KOPT-K1 (cell line): Measurements from ENCODE around the gene FLCN.
A peak's percentile ranks its signal among the peaks of the same experiment; 100 is the strongest.
"Not testable (repeated sequence)": the region's sequence is repeated elsewhere in the genome, so short reads cannot be mapped to it uniquely, and the experiment has no call there.

Source experiments
- H3K27ac ChIP-seq: fragments of 200-600 bp; sonication (generic); 2 replicates; pipeline ENCODE4 v1.5.1; 2016; ENCODE audit warnings: antibody characterized with exemption, mild to moderate bottlenecking, low read depth, low read length; ENCODE audit not compliant: poor library complexity, severe bottlenecking
- H3K36me3 ChIP-seq: fragments of 200-600 bp; sonication (generic); 2 replicates; pipeline ENCODE4 v1.5.1; 2017; ENCODE audit warnings: antibody characterized with exemption, mild to moderate bottlenecking, low read length, moderate library complexity; ENCODE audit not compliant: insufficient read depth
- H3K9me3 ChIP-seq: fragments of 200-600 bp; sonication (generic); 2 replicates; pipeline ENCODE4 v1.5.1; 2017; ENCODE audit warnings: antibody characterized with exemption, low read length, mild to moderate bottlenecking; ENCODE audit not compliant: insufficient read depth, poor library complexity, severe bottlenecking

FLCN gene, protein sequence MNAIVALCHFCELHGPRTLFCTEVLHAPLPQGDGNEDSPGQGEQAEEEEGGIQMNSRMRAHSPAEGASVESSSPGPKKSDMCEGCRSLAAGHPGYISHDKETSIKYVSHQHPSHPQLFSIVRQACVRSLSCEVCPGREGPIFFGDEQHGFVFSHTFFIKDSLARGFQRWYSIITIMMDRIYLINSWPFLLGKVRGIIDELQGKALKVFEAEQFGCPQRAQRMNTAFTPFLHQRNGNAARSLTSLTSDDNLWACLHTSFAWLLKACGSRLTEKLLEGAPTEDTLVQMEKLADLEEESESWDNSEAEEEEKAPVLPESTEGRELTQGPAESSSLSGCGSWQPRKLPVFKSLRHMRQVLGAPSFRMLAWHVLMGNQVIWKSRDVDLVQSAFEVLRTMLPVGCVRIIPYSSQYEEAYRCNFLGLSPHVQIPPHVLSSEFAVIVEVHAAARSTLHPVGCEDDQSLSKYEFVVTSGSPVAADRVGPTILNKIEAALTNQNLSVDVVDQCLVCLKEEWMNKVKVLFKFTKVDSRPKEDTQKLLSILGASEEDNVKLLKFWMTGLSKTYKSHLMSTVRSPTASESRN

DNA sequence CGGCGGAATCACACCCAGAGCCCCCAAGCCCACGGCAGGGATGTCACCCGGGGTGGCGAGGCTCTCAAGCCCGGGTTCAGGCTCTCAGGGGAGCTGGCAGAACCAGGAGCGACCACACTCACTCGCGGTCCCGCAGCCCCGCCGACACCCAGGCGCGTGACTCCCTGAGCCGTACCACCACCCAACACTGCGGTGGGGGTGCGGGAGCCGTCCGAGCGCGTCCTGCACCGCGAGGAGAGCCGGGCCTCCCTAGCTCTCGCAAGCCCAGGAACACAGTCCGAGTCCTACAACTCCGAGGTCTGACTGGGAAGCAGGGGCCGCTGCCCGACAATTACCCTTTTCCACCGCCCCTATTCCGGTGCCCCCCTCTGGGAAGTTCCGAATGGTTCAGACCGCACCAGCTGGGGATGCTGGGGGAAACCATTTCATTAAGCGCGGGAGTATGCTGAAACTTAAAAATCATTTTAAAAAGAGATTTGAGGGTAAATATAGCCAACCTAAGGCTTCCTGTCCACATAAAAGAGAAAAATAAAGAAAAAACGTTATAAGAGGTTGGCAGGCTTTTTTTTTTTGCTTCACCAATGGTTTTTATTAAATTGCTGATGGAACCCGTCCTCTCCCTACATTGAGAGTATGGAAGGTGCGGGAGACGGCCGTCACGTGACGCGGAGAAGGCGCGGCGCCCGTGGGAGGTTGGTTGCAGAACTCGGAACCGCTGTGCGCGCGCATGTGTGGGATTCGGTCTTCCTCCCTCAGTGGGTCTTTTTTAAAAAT, at the start of gene FLCN:
Gene FLCN, minus strand, starts transcription at position 143 of the 774 bp plus-strand sequence. CDS start 9,031 bp downstream, outside the sequence.
- H3K27ac ChIP-seq, result peak within 1 kb of the TSS; percentile 96
- H3K9me3 ChIP-seq, result no peaks in the 10 kb centered on the region
- H3K36me3 ChIP-seq, result peaks cover 6% of the 10 kb centered on the region; the same call in 1 of the 2 replicates

DNA sequence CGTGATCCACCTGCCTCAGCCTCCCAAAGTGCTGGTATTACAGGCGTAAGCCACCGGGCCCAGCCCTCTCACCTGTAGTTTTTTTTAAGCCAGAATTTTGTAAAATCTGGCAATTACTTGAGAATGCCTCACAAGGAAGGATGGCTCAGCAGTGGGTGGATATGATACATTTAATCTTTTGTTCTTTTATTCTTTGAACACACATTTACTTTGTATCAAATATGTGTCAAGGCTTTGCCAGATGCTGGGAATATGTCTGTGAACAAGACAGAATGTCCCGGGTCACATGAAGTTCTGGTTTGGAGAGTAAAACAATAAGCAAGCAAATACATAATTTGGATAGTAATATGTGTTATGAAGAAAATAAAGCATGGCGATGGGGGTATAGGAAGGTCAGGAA, 49.0 kb upstream of the FLCN start:
- Histone ChIP-seq H3K9me3 (no peaks in the 10 kb centered on the region), H3K36me3 (no peaks in the 10 kb centered on the region), H3K27ac (no peak overlapping the region)

DNA sequence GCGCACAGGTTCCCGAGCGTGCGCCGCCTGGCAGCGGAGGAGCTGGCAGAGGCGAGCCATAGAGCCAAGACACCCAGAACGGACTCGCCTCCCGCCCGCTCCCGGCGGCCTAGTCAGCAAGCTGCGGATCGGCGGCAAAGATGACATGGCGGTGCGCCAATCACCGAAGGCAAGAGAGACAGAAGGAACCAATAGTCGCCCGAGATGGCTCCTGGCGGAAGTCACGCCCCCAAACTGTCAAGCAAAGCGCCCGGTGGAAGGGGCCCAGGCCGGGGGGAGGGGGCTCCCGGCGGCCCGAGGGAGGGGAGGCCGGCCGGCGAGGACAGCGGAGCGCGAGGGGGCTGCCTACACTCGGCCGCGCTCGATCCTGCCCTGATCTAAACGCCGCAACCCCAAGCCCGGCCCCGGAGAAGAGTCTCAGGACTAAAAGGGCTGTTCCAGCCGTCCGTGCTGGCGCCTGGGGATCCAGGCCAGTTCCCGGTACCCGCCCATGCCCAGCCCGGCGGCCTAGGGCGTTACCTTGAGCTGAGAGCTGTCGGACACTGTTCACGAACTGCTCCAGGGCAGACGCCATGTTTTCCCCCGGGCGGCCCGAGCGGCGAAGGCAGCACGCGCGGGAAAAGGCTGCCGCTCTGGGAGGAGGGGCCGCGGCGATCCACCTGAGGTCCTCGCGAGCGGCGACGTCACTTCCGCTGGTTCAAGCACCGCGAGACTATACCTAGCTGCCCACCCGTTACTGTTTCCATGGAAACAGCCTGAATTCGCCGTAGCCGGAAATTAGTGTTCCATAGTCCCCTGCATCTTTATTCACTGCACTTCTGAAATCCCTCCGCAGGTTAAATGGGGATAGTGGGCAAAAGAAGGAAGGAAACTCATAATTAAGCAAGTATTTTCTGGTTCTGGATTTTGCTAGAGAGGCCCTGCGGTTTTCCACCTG, 43.9 kb upstream of the FLCN start, which contains the start of gene COPS3:
Gene COPS3, minus strand, starts transcription at position 634 of the 937 bp plus-strand sequence. Its CDS starts 60 bp downstream, at position 574.
- Histone ChIP-seq H3K36me3 (peaks cover 38% of the 10 kb centered on the region), H3K27ac (peak within 1 kb of the TSS; percentile 98), H3K9me3 (no peaks in the 10 kb centered on the region)

DNA sequence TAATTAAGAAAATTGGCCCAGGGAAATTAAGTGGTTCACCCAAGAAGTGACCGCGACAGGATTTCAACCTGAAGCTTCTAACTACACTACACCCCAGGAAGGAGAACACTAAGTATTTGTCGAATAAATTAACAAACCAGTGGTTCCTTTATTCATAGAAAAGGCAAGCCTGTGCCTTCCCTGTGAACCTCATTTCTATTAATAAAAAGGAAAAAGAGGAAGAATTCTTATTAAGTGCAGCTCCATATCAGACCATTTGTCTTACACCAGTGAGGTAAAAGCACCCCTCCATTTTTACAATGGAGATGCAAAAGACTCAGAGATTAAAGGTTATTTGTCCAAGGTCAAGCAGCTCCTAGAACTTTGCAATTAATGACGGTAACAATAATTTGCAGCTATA, 42.3 kb upstream of the FLCN start:
- Histone ChIP-seq H3K9me3 (no peaks in the 10 kb centered on the region), H3K27ac (peak overlapping the region; percentile 98), H3K36me3 (peaks cover 54% of the 10 kb centered on the region)

DNA sequence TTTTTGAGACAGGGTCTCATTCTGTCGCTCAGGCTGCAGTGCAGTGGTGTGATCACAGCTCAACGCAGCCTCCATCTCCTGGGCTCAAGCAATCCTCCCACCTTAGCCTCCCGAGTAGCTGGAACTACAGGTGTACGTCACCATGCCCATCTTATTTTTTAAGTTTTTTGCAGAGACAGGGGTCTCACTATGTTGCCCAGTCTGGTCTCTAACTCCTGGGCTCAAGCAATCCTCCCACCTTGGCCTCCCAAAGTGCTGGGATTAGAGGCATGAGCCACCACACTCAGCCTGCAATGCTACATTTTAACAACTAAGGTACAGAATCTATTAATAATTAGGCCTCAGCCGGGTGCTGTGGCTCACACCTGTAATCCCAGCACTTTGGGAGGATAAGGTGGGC, 40.5 kb upstream of the FLCN start:
- peaks cover 73% of the 10 kb centered on the region for H3K36me3 ChIP-seq

DNA sequence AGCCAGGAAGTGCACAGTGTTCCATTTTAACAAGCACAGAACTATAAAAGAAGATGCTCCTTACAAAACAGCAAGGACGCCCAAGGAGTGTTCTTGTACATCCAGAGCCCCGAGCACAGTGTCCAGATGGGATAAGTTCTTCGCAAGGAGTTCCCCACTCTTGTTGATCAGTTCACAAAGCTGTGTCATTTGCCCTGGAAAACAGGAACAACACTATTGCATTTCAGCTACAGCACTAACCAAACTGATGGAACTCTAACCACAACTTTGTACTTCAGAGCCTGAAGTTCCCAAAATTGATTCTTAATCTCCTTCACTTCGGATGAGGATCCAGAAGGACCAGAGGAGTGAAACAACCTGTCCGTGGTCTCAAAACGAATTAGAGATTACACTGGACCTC, 39.0 kb upstream of the FLCN start:
- Histone ChIP-seq H3K27ac (no peak overlapping the region), H3K9me3 (no peaks in the 10 kb centered on the region), H3K36me3 (peaks cover 85% of the 10 kb centered on the region)

More for the DNA sequence above, 40.5 kb upstream of the FLCN start:
- not testable (repeated sequence) for H3K27ac ChIP-seq, H3K9me3 ChIP-seq

DNA sequence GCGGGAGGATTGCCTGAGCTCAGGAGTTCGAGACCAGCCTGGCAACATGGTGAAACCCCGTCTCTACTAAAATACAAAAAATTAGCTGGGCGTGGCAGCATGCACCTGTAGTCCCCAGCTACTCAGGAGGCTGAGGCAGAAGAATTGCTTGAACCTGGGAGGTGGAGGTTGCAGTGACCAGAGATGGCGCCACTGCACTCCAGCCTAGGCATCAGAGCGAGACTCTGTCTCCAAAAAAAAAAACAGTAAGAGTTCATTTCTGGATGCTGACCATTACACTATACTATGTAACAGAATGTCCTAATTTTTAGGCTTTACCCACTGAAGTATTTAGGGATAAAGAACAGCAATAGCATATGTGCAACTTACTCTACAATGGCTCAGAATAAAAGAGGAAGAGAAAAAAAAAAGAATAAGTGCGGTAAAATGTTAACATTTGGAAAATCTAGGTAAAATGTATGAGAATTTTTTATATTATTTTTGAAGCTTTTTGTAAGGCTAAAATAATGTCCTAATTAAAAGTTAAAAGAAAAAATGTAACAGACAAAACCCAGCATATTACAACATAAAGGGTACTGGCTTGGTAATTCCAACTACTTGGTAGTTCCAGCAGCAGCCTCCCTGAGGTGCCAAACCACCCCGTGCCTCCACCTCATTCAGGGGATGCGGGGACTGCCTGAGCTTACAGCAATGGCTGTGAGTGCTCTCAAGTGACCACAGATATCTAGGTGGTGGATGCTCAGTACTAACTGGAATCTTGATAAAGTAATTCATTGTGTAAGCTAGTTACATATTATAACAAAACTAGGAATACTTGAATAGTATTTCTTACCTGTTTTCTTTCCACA, 33.2 kb upstream of the FLCN start:
- Histone ChIP-seq H3K27ac (no peak overlapping the region), H3K36me3 (peaks cover 98% of the 10 kb centered on the region), H3K9me3 (no peaks in the 10 kb centered on the region)

DNA sequence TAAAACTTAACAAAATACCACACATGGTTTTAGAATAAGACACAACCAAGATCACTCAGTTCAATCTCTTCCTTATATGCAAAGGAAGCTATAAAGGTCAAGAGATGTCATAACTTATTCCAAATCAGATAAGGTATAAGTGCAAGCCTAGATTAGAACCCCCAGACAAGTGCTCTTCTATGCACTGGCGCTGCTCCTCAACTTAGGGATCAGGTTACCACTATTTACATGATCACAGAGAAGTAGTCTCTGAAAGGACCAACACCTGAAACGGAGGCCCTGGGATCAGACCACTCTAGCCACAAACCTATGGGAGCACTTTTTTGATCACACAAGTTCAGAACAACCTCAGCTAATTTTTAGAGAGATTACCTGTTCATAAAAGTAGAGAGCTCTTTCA, 27.5 kb upstream of the FLCN start:
- H3K36me3 ChIP-seq, result peaks cover 99% of the 10 kb centered on the region

DNA sequence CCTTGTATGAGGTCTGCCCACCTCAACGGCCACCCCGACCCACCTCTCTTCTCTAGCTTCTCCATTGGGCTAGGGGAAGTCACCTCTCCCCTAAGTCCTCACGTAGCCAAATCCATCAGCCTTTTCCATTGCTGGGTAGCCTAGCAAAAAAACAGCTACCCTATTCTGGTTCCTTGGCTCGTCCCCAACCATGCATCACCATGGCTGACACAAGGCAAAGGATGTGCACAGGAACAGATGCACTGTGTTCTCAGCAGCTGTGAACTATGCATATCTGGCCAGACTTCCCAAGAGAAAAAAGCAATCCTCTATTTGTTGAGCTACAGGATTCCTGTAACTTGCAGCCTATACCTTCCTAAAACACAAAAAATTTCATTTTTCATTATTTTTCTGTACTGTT, 22.0 kb upstream of the FLCN start:
- Histone ChIP-seq H3K27ac (no peak overlapping the region), H3K36me3 (peaks cover 97% of the 10 kb centered on the region)

More for the DNA sequence above, 27.5 kb upstream of the FLCN start:
- Histone ChIP-seq H3K27ac (no peak overlapping the region), H3K9me3 (no peaks in the 10 kb centered on the region)

DNA sequence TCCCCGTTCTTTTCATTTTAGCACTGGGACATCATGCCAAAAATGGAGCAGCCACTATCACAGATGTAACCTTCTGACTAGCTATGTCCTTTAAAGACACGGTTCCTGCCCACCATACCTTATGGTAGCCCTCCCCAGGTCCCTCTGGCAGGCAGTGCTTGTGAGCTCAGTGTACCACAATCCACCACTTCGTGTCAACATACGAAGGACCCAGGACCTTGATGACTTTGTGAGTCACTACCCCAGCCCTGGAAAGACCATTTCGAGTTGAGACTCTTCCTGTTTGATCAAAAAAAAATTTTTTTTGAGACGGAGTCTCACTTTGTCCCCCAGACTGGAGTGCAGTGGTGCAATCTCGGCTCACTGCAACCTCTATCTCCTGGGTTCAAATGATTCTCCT, 21.0 kb upstream of the FLCN start:
- H3K27ac ChIP-seq, result no peak overlapping the region
- peaks cover 98% of the 10 kb centered on the region for H3K36me3 ChIP-seq
- H3K9me3 ChIP-seq, result no peaks in the 10 kb centered on the region

More for the DNA sequence above, 22.0 kb upstream of the FLCN start:
- H3K9me3 ChIP-seq, result no peaks in the 10 kb centered on the region

DNA sequence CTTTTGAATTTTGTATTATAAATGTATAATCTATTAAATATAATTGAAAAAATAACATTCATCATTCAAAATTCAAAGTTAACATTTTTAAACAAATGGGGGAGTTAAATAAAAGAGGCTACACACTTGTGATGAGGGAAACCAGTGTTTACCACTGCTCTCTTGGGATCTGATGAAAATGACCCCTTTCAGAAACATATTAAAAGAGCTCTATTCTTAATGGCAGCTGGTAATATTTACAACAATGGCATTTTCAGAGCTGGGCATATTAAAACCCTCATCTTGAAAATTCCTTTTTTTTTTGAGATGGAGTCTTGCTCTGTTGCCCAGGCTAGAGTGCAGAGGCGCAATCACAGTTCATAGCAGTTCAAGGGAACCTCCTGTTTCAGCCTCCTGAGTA, 19.3 kb upstream of the FLCN start:
- Histone ChIP-seq H3K9me3 (no peaks in the 10 kb centered on the region), H3K36me3 (peaks cover 98% of the 10 kb centered on the region), H3K27ac (no peak overlapping the region)

DNA sequence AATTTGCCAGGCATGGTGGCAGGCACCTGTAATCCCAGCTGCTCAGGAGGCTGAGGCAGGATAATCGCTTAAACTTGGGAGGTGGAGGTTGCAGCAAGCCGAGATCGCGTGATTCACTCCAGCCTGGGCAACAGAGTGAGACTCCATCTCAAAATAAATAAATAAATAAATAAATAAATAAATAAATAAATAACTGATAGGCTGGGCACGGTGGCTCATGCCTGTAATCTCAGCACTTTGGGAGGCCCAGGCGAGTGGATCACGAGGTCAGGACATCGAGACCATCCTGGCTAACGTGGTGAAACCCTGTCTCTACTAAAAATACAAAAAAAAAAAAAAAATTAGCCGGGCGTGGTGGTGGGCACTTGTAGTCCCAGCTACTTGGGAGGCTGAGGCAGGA, 18.7 kb upstream of the FLCN start:
- H3K27ac ChIP-seq, H3K9me3 ChIP-seq: not testable (repeated sequence)
- H3K36me3 ChIP-seq, result peaks cover 98% of the 10 kb centered on the region

DNA sequence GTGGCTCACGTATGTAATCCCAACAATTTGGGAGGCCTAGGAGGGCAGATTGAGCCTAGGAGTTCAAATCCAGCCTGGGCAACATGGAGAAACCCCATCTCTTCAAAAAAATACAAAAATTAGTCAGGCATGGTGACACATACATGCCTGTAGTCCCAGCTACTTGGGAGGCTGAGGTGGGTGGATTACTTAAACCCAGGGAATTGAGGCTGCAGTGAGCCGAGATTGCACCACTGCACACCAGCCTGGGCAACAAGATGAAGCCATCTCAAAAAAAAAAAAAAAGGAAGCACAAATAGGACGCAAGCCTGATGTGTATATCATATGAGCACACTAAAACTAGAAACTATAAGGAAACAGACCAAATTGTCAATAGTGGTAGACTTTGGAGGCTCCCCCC, 17.1 kb upstream of the FLCN start:
- Histone ChIP-seq H3K9me3 (no peaks in the 10 kb centered on the region), H3K36me3 (peaks cover 98% of the 10 kb centered on the region), H3K27ac (no peak overlapping the region)

DNA sequence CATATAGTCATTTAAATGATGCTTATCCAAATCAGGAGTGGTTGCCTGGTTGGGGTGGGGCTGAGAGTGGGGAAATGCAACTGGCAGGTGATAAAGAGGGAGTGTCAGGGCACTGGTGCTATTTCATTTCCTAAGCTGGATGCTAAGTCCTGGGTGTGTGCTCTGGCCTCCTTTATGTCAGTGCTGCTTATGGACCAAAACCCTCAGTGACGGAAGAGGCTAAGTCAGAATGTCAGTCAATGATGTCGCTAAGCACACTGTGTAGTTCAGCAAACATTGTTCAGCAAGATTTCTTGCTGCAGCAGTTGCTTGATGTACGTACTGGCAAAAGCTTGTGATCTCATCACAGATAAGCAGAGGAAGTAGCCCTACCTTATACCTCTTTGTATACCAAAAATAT, 16.4 kb upstream of the FLCN start:
- Histone ChIP-seq H3K36me3 (peaks cover 98% of the 10 kb centered on the region), H3K9me3 (no peaks in the 10 kb centered on the region)

More for the DNA sequence above, 16.4 kb upstream of the FLCN start:
- no peak overlapping the region for H3K27ac ChIP-seq
